ENCODE measurements around the gene GOLGA1.

- TF ChIP-seq EZH2 (IDR thresholded peaks at IDR 0.05; ENCODE audit: borderline replicate concordance, insufficient read depth, low read length, poor library complexity, severe bottlenecking) (no peak), CTCF (IDR thresholded peaks at IDR 0.05; ENCODE audit: poor library complexity, severe bottlenecking) (no peak), POLR2AphosphoS5 (IDR thresholded peaks at IDR 0.05) (no peak), REST (IDR thresholded peaks at IDR 0.05; ENCODE audit: borderline replicate concordance) (no peak), RAD21 (conservative IDR thresholded peaks at IDR 0.05) (no peak), EP300 (conservative IDR thresholded peaks at IDR 0.05; ENCODE audit: poor library complexity, severe bottlenecking) (no peak), MXI1 (conservative IDR thresholded peaks at IDR 0.05; ENCODE audit: poor library complexity, severe bottlenecking) (no peak), TAF1 (IDR thresholded peaks at IDR 0.05; ENCODE audit: low read depth) (no peak)
Observed at GRCh38 chr9:124983698-124984097, 42.8 kb upstream of the GOLGA1 start.
